ES-I3 (cell line): ENCODE data around the gene ING3.
"Not testable (repeated sequence)": the region's sequence is repeated elsewhere in the genome, so short reads cannot be mapped to it uniquely, and the experiment has no call there.

Source experiments
- H3K36me3 ChIP-seq: 2 replicates; pipeline ENCODE4 v1.6.1; 2013; ENCODE audit warnings: mild to moderate bottlenecking, low read length, control low read depth, moderate library complexity; ENCODE audit not compliant: insufficient read depth
- H3K4me1 ChIP-seq: 2 replicates; pipeline ENCODE4 v1.6.1; 2013; ENCODE audit warnings: mild to moderate bottlenecking, control low read depth, low read length; ENCODE audit not compliant: insufficient read depth
- H3K9ac ChIP-seq: 2 replicates; pipeline ENCODE4 v1.6.1; 2013; ENCODE audit warnings: low read depth, mild to moderate bottlenecking, low read length, moderate library complexity
- H3K9me3 ChIP-seq: 2 replicates; pipeline ENCODE4 v1.6.1; 2013; ENCODE audit warnings: mild to moderate bottlenecking, low read length, moderate library complexity; ENCODE audit not compliant: control insufficient read depth, insufficient read depth

Gene ING3

DNA sequence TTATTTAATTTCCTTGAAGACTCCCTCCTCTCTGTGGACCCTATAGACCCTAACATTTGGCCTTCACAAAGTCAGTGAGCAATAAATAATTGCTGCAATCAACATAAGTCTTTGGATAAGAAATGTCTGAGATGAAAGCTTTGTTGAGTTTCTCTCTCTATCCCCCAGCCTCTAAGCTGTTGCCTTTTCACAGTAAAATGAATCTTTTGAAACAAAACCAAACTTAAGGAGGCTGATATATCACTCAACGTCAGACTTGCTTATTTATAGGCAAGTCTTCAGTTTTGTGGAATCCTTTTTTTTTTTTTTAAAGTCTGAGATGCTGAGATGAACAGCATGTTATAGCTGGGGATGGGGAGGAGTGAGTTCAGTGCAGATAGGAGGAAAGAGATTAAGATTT lies 47.9 kb downstream of the ING3 start:
- Histone ChIP-seq H3K4me1 (peaks cover 5% of the 10 kb centered on the region; the same call in 1 of the 2 replicates), H3K9ac (no peak overlapping the region), H3K36me3 (no peaks in the 10 kb centered on the region), H3K9me3 (no peaks in the 10 kb centered on the region)

DNA sequence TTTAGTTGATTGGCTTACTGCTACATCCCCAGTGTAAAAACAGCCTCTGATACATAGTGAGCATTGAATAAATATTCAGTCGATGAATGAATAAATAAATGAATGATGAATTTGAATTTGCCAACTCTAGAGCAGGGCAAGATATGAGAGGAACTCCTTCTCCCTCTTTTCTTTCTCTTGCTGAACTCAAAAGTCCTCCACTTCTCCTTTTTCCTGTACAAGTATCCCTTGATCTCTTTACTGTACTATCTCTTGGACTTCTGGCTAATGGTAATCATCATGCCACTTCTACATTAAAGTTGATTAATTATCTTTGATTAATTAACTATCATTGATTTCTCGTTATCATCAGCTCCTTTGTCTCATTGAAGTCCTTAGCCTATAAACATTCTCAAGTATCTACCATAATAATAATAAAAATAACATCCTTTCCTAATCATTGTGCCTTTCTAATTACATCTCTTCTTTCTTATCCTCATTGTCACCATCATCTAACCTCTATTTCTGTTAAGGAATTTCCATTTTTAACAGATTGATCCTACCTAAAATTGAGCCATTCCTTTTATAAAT lies 48.5 kb downstream of the ING3 start:
- Histone ChIP-seq H3K36me3 (no peaks in the 10 kb centered on the region), H3K9ac (no peak overlapping the region), H3K4me1 (peaks cover 5% of the 10 kb centered on the region; the same call in 1 of the 2 replicates), H3K9me3 (no peaks in the 10 kb centered on the region)

DNA sequence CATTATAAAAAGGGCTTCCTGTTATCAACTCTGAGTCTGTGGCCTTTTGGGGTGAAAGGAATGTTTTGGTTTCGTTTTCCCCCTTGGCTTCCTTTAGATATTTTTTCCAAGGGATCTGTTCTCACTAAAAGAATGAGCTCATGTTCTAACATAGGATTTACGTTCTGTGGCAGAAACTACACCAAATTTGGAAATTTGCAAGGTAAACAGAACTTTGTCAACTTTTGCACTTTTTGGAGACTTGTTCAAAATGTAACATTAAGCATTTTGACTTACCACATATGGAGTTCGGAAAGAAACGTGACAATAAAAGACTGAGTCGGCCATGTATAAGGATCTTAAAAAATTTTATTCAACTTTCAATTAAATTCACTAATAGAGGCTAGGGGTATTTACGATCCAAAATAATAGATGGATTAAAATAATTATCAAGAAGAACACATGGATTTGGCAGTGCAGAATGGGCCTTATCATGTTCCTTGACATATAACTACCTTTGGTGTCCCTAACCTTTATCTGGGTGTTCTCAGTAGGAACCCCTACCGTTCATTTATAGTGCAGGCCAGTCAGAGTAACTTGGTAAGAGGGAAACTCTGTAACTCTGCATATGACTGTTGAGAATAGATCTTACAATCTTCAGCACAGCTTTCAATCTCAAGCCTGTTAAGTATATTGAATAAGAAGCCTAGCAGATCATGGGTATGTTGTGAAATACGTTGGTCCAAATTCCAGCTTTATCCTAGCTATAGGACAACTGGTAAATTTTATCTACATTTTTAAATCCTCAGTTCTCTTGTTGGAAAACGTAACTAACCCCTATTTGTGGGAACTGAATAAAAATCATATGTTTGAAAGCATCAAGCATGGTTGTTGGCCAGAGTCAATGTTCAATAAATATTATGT lies 49.8 kb downstream of the ING3 start:
- Histone ChIP-seq H3K36me3 (no peaks in the 10 kb centered on the region), H3K9ac (no peak overlapping the region), H3K4me1 (peaks cover 5% of the 10 kb centered on the region; the same call in 1 of the 2 replicates)

DNA sequence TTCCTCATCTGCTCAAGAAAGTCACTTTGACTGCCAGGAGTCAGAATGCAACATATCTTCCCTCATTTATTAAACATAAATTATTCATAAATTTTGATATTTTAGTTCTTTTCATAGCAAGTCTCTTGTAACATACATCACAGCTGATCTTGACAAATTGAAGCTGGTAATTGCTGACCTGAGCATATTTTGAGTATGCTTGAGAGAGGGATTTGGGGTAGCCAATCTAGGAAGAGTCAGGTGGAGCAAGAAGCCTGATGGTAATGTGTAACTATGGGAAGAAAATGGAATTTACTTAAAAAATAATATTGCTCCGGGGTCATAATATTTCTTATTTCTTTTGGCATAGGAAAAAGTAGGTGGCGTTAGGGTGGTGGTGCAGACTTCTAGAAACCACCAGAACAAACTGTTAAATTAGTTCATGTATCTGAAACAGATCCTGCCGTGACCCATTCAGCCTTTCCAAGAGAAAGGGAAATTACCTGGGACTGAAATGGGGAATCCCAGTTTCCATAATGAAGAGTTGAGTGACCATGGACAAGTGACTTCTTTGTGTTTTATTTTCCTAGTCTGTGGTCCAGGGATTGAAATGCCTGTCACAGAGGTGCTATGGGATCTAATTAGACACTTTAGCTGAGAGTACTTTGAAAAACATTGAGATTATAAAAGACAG lies 50.8 kb downstream of the ING3 start:
- Histone ChIP-seq H3K36me3 (no peaks in the 10 kb centered on the region), H3K4me1 (peaks cover 7% of the 10 kb centered on the region; the same call in 1 of the 2 replicates), H3K9ac (no peak overlapping the region), H3K9me3 (no peaks in the 10 kb centered on the region)

More for the DNA sequence above, 49.8 kb downstream of the ING3 start:
- no peaks in the 10 kb centered on the region for H3K9me3 ChIP-seq

DNA sequence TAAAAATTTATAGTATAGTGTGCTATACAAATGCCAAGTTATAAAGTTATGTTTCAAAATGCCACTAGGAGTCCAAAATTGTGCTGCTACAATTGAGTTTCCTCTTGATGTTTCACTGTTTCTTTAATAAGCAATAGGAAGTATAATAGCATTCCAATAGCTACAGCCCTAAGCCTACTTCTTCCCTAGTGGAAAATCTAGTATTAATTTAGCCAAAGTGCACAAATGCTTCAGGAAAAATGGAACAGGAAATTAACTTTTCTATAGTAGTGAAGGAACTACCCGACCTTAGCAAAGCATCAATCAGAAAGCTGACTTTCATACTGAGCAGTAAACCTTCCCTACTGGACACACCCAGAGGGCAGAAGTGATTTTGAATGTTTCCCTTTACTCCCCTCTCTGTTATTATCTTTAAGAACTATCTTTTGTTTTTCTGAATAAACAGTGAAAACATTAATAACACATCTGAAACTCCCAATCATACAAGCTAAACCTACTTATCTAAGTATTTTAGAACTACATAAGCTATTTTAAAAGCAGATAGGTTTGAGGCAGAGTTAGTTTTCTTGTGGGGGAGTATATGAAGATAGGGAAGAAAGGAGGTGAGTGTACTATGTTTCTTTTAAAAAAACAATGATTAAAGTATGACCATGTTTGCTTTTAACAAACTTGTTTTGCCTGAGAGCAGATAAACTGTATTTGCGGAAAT lies 51.6 kb downstream of the ING3 start:
- Histone ChIP-seq H3K36me3 (no peaks in the 10 kb centered on the region), H3K9ac (no peak overlapping the region), H3K4me1 (peaks cover 14% of the 10 kb centered on the region), H3K9me3 (no peaks in the 10 kb centered on the region)

DNA sequence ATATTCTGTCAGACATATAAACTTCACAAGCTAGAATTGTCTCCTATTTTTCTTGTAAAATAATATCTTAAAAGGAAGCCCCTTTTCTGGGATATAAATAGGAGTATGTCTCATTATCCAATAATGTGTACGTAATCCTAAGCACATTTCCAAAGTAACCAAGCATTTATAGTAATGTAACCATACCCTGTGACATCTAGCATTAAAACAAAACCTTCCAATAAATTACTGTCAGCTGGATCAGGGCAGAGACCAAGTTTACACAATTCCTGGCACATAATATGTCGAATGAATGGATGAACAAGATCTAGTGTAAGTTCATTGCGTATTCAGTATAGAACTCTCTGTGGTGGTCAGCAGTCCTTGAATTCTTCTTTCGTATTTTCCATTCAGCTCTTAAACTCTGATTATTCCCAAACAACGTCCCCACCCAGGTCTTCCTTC lies 52.2 kb downstream of the ING3 start:
- no peak overlapping the region for H3K9ac ChIP-seq
- no peaks in the 10 kb centered on the region for H3K9me3 ChIP-seq
- H3K4me1 ChIP-seq = peaks cover 14% of the 10 kb centered on the region
- no peaks in the 10 kb centered on the region for H3K36me3 ChIP-seq

DNA sequence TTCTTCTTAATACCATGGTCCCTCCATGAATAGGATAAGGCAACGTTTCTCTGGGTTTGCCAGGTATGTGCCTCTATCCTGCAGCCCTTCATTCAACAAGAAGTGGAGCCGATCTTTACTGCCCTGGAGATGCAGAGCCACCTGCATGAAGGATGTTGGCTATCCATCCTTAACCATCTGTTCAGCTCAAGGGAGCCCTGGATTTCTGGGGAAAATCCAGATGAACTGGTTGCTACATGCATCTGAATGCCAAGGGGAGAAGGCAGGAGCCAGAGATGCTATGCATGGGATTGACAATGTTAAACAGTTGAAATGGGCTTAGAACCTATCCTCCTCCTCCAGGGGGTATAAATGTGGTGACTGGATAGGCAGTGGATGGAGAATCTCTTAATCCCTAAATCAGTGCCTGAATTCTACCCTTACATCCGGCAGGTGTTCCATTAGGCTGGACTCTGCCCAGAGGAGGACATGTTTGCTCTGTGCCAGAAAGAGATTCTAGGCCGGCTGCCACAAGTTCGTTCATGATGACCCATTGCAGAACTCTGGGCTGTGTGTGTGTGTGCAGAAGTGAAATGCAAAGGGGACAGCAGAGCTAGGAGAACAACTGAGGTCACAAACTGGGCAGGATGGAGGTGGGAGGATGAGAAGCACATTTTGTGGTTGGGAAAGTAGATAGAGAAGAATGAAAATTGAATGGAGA lies 53.6 kb downstream of the ING3 start:
- H3K4me1 ChIP-seq = peaks cover 14% of the 10 kb centered on the region

DNA sequence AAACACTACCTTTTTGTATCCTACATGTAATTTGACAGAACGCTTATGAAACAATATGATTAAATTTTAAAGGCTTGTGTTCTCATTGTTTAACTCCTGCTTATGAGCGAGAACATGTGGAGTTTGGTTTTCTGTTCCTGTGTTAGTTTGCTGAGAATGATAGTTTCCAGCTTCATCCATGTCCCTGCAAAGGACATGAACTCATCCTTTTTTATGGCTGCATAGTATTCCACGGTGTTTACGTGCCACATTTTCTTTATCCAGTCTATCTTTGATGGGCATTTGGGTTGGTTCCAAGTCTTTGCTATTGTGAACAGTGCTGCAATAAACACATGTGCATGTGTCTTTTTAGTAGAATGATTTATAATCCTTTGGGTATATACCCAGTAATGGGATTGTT lies 54.5 kb downstream of the ING3 start:
- not testable (repeated sequence) for H3K9me3 ChIP-seq, H3K36me3 ChIP-seq, H3K9ac ChIP-seq
- peaks cover 14% of the 10 kb centered on the region for H3K4me1 ChIP-seq

More for the DNA sequence above, 53.6 kb downstream of the ING3 start:
- H3K36me3 ChIP-seq = no peaks in the 10 kb centered on the region
- no peak overlapping the region for H3K9ac ChIP-seq
- no peaks in the 10 kb centered on the region for H3K9me3 ChIP-seq

DNA sequence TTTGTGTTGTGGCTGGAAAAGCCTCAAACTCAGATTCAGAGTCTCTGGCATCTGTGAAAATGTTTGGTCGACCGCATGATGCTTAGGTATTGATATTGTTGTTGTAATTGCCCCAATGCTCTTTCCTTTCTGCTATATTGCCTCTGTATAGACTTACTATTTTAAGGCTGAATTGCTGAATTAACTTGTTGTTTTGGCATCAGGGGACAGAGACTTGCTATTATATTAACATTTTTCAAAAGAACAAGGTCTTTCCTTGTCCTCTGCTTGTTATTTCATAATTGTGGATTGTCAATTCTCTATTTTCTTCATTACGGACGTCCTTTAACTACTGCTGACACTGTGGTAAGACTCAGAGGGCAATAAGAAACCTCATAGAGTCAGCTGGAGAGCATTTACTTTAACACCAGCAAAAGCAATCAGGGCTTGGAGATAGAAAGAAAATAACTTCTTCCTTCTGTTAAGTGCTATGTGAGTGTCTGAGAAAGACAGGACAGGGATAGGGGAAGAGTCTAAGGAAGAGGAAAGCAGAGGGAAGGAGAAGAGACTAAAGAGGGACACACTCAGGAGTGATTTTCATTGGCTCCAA lies 55.5 kb downstream of the ING3 start:
- H3K9ac ChIP-seq = no peak overlapping the region
- H3K9me3 ChIP-seq = no peaks in the 10 kb centered on the region
- no peaks in the 10 kb centered on the region for H3K36me3 ChIP-seq
- H3K4me1 ChIP-seq = peaks cover 14% of the 10 kb centered on the region

DNA sequence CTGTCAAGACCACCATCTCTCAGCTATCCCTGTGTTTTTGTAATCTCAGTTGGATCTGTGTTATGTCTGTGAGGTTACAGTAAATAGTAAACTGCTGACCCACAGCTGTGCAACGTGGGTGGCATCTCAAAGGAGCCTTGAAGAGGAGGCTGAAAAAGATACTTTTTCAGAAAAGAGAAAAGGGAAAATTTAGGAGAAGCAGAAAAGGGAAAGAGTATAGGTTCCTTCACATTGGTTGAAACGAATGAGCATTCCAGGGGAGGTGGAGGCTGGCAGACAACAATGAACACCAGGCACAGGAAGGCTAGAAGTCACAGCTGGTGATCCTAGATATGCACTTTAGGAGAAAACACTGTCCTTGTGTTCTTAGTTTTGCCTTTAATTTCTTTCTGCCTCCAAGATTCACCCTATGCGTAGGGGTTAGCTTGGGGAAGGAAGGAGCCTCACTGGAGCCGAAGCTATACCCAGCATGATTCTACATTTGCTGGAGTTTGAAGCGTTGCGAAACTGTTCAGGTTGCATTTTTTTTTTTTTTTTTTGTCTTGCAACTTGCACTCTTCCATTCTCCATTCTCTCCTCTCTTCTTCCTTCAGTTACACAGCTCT lies 56.2 kb downstream of the ING3 start:
- Histone ChIP-seq H3K9me3 (no peaks in the 10 kb centered on the region), H3K4me1 (peaks cover 14% of the 10 kb centered on the region), H3K36me3 (no peaks in the 10 kb centered on the region), H3K9ac (no peak overlapping the region)

DNA sequence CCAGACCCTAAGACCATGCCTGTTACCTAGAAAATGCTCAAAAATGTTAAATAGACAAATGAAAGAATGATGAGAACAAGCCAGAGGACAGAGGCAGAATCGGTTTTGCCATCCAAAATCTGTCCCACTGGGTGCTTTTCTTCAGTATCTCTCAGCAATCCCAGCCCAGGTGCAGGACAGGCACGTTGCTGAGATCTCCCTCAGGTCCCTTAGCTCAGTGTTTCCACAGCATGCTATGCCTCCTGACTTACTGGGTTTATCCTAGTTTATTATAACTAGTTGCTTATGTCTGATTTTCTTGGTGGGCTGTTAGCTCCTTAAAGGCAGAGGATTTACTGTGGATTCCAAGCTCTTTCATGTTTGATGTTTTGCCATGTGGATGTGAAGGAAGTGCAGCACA lies 58.2 kb downstream of the ING3 start:
- H3K9ac ChIP-seq = no peak overlapping the region
- no peaks in the 10 kb centered on the region for H3K36me3 ChIP-seq
- peaks cover 9% of the 10 kb centered on the region; the same call in 1 of the 2 replicates for H3K4me1 ChIP-seq
- H3K9me3 ChIP-seq = no peaks in the 10 kb centered on the region

DNA sequence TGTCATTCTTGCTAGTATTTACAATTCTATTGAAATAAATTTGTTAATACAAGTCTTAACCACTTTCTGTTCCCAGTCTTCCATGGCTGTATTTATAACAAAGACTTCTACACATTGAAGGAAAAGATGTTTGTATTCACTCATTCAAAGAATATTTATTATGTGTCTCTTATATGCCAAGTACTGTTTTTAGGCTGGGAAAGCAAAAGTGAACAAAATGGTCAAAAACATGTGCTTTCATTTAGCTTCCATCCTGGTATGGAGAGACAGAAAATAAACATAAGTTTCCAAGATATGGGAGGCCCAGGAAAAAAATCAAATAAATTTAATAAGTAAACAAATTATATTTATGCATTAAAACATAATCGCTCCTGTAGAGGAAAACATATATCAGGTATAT lies 60.8 kb downstream of the ING3 start:
- H3K36me3 ChIP-seq = no peaks in the 10 kb centered on the region
- peaks cover 7% of the 10 kb centered on the region; the same call in 1 of the 2 replicates for H3K4me1 ChIP-seq
- H3K9ac ChIP-seq = no peak overlapping the region
- H3K9me3 ChIP-seq = no peaks in the 10 kb centered on the region

DNA sequence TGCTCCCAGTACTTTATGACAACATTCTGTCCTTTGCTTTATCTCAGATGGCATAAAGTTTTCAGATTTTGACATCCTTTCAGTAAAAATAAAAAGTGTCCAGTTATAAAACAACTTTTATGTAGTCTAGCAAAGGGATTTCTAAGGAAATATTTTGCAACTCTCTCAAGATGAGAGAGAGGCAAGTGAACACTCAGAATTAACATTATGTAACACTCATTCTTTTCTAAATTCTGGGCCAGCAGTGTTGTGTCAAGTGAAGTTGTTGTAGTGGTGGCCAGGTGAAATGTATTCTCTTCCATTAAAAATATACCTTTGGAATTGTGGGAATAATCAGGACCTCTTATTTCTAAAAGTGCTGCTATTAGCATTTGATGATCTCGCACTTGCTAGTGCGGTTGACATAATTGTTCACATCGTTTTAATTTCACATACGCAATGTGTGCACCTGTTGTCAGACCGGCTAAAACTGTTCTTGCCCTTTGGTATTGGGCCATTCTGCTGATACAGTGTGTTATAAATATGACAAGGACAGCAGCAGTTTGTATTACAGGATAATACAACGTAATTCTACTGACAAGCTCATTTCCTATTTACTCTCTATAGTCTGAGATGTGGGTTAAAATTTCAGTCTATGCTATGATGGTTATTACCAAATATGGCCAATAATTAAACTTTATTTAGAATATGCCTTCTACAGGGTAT lies 61.7 kb downstream of the ING3 start:
- Histone ChIP-seq H3K36me3 (no peaks in the 10 kb centered on the region), H3K9ac (no peak overlapping the region), H3K4me1 (no peaks in the 10 kb centered on the region)

More for the DNA sequence above, 61.7 kb downstream of the ING3 start:
- no peaks in the 10 kb centered on the region for H3K9me3 ChIP-seq
